HG03064 (cell line): ENCODE measurements around the gene SMARCAL1.
A peak's percentile ranks its signal among the peaks of the same experiment; 100 is the strongest.
"Not testable (repeated sequence)": the region's sequence is repeated elsewhere in the genome, so short reads cannot be mapped to it uniquely, and the experiment has no call there.

Experiments used
- ATAC-seq: cut with Tn5 transposase; IDR thresholded peaks from one replicate; pipeline ENCODE4 v1.9.1; 2021; ENCODE audit warnings: low read depth; ENCODE audit not compliant: unreplicated experiment

SMARCAL1 gene

GRCh38 chr2:216412022-216412999 lies at the start of gene SMARCAL1:
SMARCAL1 (plus strand) TSS chr2:216412484; CDS start chr2:216414705, 2,221 bp downstream.
- peak; percentile 95 for ATAC-seq

- no peak for ATAC-seq
Observed at GRCh38 chr2:216362730-216363129, 49.6 kb upstream of the SMARCAL1 start.

GRCh38 chr2:216363221-216363620 lies 49.1 kb upstream of the SMARCAL1 start:
- no peak for ATAC-seq

- no peak for ATAC-seq
Observed at GRCh38 chr2:216365518-216365917, 46.8 kb upstream of the SMARCAL1 start.

GRCh38 chr2:216366777-216367471 lies 45.4 kb upstream of the SMARCAL1 start:
- ATAC-seq = no peak

- ATAC-seq = no peak
Observed at GRCh38 chr2:216369821-216370220, 42.5 kb upstream of the SMARCAL1 start.

- no peak for ATAC-seq
Observed at GRCh38 chr2:216370961-216371712, 41.1 kb upstream of the SMARCAL1 start.

GRCh38 chr2:216371721-216372702 lies 40.3 kb upstream of the SMARCAL1 start, which contains the start of gene MARCHF4:
MARCHF4 (minus strand) TSS chr2:216372483; CDS start chr2:216370260, 2,223 bp downstream.
- ATAC-seq = no peak

GRCh38 chr2:216372761-216373291 lies 39.5 kb upstream of the SMARCAL1 start:
- no peak for ATAC-seq

- no peak for ATAC-seq
Observed at GRCh38 chr2:216373896-216374295, 38.4 kb upstream of the SMARCAL1 start.

- no peak for ATAC-seq
Observed at GRCh38 chr2:216375286-216375685, 37.0 kb upstream of the SMARCAL1 start.

GRCh38 chr2:216379977-216380376 lies 32.3 kb upstream of the SMARCAL1 start:
- no peak for ATAC-seq

GRCh38 chr2:216384409-216384808 lies 27.9 kb upstream of the SMARCAL1 start:
- not testable (repeated sequence) for ATAC-seq

- ATAC-seq = no peak
Observed at GRCh38 chr2:216385478-216385877, 26.8 kb upstream of the SMARCAL1 start.

GRCh38 chr2:216387262-216387661 lies 25.0 kb upstream of the SMARCAL1 start:
- ATAC-seq = no peak

- no peak for ATAC-seq
Observed at GRCh38 chr2:216388046-216388884, 24.0 kb upstream of the SMARCAL1 start.

GRCh38 chr2:216389570-216389969 lies 22.7 kb upstream of the SMARCAL1 start:
- no peak for ATAC-seq

- ATAC-seq = no peak
Observed at GRCh38 chr2:216391401-216391800, 20.9 kb upstream of the SMARCAL1 start.
